HL-60/S4 treated with phorbol 12-myristate 13-acetate at 8.2 ng/mL for 4 days and 3 days (cell line): ENCODE measurements around the gene ANKDD1A.

Source experiments
- in situ Hi-C: fragments of 300-500 bp; cut with MboI; formaldehyde crosslinking; loops from 2 replicates; pipeline ENCODE4 v1.15.0; 2022; ENCODE audit warnings: low sequenced_read_pairs

Gene ANKDD1A

DNA sequence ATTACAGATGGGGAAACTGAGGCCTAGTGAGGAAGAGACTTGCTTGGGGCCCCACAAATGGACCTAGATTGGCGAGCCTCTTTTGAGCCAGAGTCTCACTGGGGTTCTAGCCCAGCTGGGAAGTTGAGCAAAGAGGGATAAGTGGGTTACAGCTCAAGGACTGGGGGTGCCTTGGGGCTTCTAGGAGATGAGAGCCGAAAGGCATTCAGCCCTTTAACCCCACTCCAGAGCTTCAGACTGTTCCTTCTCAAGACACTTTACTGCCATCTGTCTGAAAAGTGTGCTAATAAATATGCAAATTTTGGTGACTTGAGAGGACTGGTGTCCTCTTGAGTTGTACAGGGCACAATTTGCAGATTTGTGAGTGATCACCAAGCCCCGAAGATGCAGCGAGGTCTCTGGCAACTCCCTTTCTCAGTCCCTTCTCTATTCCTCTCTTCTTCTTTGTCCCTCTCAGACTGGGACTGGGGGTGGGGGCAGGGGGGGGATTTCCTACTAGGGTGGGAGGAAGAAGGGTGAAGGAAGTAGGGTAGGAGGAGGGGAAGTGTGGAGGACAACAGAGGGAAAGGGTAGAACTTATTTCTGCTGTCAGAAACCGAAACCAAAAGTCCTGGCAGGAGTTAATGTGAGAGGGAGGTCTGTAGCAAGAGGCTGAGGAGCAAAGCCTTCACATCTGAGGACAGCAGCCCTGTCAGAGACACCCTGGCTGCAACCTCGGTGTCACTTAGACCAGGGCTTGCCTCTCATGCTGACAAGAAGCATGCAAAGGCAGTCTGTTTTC, 16.2 kb upstream of the ANKDD1A start:
- in situ Hi-C loops, result loop anchor here (5.0 kb wide), 1 partner anchor 48 kb away; no protein-coding TSS in a partner anchor

DNA sequence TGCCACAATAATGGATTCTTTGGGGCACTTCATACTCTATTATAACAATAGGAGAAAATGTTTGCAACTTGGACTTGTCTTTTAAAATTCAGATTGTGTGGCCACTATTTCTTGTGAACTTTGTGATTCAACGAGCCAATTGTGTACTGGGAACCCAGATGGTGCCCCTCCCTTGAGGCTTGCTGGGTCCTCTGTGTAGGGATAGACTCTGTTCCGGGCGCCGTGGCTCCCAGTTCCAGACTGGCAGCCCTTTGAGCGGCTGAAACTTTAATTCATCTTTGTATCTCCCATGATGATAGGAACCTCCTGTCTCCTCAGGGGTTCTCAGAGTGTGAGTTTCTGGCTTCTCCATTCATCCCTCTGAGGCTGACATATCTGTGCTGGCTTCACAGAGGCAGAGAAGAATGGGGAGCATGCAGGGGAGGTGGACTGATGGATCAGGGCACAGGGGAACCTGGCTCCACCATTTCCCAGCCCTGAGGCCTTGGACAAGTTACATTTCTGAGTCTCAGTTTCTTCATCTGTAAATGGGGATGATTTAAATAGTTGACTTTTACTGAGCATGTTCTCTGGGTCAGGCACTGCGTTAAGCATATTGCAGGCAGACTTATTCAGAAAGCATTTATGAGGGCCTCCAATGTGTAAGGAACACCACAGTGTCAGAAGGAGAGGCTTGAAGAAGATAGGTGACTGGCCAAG, 15.2 kb upstream of the ANKDD1A start:
- in situ Hi-C loops, result loop anchor here (5.0 kb wide), 1 partner anchor 49 kb away; no protein-coding TSS in a partner anchor

DNA sequence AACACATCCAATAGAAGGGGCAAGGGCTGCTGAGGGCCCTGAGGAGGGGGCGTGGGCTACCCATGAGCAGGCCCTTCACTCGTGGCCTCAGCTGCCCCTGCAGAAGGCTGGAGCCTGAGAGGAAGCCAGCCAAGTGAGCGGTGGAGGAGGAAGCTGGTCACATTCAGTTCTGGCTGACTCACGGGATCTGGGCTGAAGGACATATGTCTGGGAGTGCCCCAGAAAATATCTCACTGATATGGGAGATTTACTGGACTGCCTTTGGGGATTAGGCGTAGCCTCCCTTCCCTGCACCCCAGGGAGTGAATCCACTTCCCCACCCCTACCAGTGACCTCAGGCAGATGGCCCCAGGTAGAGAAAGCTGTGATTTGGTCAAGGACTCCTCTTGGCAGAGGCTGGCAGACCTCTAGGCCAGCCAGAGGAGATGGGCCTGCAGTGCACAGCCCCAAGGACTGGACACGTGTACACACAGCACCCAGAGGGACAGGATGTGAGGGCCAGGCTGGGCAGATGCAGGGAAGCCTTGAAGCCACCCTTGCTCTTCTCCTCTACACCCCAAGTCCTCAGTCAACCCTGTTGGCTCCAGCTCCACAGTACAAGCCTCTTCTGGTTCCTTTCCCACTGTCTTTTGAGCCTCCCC, 14.2 kb upstream of the ANKDD1A start:
- in situ Hi-C loops, result loop anchor here (5.0 kb wide), 1 partner anchor 50 kb away; no protein-coding TSS in a partner anchor

DNA sequence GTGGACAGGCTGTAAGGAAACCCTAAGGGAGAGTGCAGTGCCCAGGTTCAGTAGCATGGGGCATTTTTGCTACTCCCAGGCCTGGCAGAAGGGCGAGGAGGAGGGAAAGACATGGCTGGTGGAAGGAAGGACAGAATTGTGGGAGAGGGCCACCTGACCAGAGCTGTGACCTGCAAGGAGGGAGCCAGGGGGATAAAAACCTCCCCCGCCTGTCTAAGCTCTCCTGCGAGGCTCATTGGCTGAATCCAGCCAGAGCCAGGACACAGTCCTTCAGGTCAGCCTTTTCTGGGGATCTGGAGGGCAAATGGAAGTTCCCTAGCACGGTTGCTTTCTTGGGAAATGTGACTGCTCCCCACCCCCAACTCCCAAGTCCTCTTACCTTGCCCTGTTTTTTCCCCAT, 13.3 kb upstream of the ANKDD1A start:
- in situ Hi-C loops, result loop anchor here (5.0 kb wide), 1 partner anchor 51 kb away; no protein-coding TSS in a partner anchor

DNA sequence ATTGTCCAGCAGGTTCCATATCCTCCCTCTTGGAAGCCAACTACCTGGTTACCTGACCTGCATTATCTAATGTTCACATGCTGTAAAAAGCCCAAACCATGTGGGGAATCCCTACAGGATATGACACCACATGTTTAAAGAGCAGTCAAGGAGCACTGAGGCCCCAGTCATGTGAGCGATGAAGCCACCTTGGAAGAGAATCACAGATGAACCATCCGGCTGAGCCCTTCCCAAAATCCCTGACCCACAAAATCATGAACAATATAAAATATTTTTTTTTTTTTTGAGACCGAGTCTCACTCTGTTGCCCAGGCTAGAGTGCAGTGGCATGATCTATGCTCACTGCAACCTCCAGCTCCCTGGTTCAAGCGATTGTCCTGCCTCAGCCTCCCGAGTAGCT, 10.6 kb upstream of the ANKDD1A start:
- in situ Hi-C loops, result loop anchor here (25.0 kb wide), 1 partner anchor 164 kb away; no protein-coding TSS in a partner anchor

DNA sequence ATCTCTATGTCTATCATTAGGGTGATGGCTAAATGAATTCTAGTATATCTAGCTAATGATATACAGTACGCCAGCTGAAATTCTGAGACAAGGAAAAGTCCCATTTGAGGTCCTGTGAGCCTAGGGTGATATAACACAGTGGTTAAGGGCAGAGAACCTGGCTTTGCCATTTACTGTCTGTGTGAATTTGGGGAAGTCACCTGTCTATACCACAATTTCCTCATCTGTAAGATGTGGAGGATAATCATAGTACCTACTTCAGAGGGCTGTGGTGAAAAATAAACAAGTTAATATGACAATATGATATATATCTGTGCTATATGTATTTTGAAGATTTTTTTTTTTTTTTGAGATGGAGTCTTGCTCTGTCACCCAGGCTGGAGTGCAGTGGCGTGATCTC, 9.8 kb upstream of the ANKDD1A start:
- in situ Hi-C loops, result loop anchor here (25.0 kb wide), 1 partner anchor 165 kb away; no protein-coding TSS in a partner anchor

DNA sequence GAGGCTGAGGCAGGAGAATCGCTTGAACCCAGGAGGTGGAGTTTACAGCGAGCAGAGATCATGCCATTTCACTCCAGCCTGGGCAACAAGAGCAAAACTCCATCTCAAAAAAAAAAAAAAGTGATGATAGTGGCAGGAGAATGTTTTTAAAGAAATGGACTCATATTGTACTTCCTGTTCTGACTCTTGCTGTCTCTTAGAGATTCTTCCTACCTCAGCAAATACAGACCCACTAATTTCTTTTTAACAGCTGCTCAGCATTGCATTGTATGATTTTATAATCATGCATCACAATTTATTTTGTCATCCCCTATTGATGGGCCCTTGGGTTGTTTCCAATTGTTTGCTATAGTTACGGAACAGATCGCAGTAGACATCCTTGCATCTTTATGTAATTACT, 8.8 kb upstream of the ANKDD1A start:
- in situ Hi-C loops, result loop anchor here (25.0 kb wide), 1 partner anchor 166 kb away; no protein-coding TSS in a partner anchor

DNA sequence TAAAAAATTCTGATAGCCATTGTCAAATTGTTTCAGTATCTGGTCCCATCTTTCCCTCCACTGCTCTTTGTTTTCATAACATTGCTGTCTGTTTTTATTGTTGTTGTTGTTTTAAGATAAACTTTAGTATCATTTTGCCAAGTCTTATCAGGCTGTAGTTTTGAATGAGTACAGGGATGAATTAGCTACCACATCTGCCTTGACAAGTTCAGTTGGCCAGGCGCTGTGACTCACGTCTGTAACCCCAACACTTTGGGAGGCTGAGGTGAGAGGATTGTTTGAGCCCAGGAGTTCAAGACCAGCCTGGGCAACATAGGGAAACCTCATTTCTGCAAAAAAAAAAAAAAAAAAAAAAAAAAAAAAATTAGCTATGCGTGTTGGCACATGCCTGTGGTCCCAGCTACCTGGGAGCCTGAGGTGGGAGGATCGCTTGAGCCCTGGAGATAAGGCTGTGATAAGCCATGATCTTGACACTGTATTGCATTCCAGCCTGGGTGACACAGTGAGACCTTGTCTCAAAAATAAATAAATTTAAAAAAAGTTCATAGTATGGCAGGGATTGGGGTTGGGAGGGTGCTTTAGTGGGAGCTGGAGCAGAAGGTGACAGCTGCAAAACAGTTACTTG, 8.3 kb upstream of the ANKDD1A start:
- in situ Hi-C loops, result loop anchor here (25.0 kb wide), 1 partner anchor 166 kb away; no protein-coding TSS in a partner anchor

DNA sequence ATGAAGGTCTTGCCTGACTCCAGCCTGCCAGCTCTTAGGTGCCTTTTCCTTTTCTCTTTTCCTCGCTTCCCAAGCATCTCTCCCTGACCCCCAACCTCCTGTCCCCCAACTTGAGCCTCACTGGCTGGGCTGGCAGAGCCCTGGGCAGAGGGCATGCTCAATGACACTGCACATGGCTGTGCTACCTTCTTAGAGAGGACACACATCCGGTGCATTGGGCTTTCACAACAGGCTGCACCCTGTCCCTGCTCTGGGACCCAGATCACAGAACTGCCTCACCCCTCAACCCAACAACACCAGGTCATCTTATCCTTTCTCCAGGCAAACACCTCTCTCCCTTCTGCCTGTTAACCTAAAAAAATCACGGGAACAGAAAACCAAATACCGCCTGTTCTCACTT, 7.5 kb upstream of the ANKDD1A start:
- in situ Hi-C loops, result loop anchor here (25.0 kb wide), 1 partner anchor 167 kb away; no protein-coding TSS in a partner anchor

DNA sequence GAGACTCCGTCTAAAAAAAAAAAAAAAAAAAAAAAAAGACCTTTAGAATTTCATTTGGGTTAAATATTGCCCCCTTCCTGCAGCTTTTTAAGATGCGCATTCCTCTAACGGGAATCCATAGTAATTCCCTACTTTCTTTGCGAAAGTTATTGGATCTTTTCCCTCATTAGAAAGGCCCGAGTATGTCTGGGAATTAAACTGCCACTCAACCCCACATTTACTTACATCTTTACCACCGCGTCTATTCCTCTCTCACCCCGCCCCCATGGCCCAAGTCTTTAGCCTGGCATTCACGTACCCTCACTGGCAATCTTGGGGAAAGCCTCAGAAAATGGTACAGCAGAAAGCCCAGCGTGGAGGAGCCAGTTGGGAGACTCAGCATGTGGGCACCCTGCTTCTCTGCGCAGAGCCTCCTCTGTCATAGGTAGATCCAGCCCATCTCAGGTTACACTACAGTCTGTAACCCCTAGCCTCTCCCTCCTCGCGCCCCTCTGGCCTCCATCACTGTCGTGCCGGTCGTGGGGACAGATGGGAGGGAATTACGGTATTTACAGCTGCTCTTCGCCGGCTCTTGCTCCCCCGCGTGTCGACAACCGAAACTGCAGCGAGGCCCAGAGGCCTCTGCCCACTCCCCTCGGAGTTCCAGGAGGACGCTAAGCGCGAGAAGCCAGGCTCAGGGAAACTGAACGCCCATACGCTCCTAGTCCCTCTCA, 6.4 kb upstream of the ANKDD1A start:
- in situ Hi-C loops, result loop anchor here (25.0 kb wide), 1 partner anchor 168 kb away; no protein-coding TSS in a partner anchor

DNA sequence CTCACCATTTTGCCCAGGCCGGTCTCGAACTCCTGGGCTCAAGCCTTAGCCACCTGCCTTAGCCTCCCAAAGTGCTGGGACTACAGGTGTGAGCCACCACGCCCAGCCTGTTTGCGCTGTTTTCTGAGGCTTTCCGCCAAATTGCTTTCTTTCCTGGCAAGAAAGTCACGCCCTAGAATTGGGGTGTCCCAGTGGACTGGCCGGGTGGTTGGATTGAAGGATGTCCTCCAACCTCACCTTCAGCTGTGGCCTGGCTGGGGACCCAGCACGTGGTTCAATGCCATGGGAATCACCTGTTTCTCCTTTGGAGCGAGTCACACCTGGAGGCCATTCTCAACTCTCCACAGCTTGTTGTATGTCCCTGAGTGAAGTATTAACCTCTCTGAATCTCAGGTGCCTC, 5.8 kb upstream of the ANKDD1A start:
- in situ Hi-C loops, result loop anchor here (25.0 kb wide), 1 partner anchor 169 kb away; no protein-coding TSS in a partner anchor

DNA sequence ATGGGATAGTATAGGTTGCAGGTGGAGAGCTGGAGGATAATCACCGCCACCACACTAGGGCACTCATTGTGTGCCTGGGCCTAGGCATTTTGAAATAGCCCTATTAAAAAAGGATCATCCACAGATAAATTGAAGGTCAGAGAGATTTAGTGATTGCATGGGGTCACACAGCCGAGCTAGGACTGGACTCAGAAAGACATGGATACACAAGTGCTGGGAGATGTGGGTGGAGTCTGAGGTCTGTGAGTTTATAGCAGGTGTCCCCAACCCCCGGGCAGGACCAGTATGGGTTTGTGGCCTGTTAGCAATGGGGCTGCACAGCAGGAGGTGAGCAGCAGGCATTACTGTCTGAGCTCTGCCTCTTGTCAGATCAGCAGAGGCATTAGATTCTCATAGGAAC, 5.3 kb upstream of the ANKDD1A start:
- in situ Hi-C loops, result loop anchor here (25.0 kb wide), 1 partner anchor 169 kb away; no protein-coding TSS in a partner anchor

DNA sequence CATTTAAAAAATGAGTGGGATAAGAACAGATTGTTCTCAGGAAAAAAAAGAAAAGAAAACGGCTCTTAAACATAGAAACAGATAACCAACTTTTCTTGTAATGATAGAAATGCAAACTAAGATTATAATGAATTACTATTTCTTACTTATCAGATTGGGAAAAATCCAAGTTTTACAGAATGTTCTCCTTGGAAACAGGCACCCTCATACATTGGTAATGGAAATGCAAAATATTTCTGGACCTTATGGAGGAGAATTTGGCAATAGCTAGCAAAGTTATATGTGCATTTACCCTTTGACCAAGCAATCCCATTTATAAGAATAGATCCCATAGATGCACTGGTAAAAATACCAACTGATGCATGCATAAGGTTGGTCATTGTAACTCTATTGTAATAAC, 3.7 kb upstream of the ANKDD1A start:
- in situ Hi-C loops, result loop anchor here (25.0 kb wide), 1 partner anchor 171 kb away; no protein-coding TSS in a partner anchor

DNA sequence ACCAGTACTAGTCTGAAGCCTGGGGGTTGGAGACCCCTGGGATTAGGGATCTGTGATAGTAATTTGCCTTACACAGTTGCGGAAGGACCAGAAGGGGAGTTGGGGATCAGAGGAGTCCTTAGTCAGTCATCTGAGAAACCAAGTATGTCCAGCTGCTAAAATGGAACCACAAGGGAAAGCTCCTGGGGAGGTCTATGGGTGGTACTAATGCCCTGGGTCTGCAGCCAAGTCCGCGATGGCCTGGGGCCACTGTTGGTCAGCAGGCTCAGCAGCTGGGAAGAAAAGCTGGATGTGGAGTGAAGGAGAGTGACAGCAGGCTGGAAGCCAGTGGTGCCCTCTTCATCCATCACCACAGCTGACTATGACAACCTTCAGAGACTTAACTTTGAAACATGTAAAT, 2.2 kb upstream of the ANKDD1A start:
- in situ Hi-C loops, result loop anchor here (25.0 kb wide), 1 partner anchor 172 kb away; no protein-coding TSS in a partner anchor

DNA sequence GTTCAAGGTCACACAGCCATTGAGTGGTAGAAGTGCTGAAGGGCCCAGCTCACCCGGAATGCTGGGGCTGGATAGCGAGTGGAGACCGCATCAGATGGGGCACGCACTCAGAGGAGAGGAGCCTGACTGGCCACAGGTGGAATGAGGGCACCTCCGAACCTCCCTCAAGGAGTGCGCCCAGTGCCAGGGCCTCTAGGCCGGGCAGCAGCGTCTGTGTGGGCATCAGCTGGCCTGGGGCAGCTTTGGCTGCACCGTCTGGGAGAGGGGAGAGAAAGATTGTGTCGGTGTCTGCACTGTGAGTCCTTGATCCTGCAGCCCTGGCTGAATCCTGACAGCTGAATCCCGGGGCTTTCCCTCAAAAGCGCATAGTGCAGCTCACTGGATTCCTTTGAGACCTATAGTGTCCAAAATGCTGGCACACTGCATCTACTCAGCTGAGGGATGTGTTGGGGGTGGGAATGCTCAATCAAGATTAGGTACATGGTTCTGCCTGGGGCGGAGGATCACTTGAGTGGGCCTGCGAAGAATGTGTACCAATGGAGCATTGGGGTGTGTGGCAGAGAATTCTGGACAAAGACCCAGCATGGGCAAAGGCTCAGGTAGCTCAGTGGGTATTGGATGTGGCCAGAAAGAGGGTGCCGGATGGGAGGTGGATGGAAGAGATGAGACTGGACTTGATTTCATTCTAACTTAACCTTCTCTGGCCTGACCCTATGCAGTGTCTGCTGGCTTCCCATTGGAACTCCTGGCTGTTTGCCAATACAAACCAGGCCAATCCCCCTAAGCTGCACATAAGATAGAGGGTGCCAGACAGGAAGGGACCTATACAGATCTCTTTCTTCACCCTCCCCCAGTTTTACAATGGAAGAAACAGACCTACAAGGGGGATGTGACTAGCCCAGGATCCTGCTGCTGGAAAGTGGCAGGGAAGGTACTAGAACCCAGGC, 950 bp downstream of the ANKDD1A start:
- in situ Hi-C loops, result loop anchor here (25.0 kb wide), 1 partner anchor 175 kb away; no protein-coding TSS in a partner anchor

DNA sequence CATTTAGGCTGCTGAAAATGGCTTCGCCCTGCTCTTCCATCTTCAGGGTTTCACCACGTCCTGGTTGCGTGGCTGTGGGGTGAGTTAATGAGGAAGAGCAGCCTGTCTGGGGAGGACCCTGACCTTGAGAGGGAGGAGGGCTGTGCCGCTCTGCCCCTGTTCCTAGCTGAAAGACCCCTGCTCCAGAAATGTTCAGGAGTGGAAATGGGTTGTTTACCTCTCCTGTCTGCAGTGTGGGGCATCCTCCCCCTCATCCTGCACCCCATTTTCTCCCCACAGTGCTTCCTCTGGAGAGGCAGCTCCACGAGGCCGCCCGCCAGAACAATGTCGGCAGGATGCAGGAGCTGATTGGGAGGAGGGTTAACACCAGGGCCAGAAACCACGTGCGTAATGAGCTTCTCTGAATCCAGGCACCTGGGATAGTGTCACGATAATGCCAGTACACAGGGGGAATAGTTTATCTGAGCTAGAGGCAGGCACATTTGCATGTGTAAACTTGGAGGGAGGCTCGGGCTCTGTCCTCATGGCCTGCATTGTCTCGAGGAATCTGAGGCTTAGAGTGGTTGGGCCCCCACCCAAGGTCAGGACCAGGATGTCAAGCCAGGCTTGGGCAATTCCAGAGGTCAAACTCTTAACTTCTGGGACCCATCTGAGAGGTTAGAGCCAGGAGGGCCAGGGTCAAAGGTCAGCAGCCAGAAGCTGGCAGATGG, 4.0 kb downstream of the ANKDD1A start:
- in situ Hi-C loops, result loop anchor here (25.0 kb wide), 1 partner anchor 178 kb away; no protein-coding TSS in a partner anchor

DNA sequence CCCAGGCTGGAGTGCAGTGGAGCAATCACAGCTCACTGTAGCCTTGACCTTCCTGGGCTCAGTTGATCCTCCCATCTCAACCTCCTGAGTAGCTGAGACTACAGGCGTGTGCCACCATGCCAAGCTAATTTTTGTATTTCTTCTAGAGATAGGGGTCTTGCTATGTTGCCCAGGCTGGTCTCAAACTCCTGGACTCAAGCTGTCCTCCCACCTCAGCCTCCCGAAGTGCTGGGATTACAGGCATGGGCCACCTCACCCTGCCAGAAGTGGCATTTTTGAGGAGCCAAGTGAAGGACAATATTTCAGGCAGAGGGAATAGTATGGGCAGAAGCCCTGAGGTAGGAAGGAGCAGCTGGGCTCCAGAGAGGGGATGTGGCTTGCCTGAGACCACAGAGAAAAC, 4.7 kb downstream of the ANKDD1A start:
- in situ Hi-C loops, result loop anchor here (25.0 kb wide), 1 partner anchor 179 kb away; no protein-coding TSS in a partner anchor

DNA sequence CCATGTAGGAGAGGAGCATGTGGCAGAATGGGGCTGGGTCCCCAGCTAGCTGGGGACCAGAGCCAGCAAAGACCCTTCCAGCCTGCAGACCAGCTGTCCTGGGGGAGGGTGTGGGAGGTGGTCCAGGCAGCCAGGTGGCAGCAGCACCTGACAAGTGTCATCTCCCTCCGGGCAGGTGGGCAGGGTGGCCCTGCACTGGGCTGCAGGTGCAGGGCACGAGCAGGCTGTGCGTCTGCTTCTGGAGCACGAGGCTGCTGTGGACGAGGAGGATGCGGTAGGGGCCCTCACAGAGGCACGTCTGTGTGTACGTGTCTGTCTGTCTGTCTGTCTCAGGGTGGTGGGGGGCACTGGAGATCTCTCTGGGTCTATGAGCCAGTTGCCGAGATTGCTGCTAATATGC, 5.5 kb downstream of the ANKDD1A start:
- in situ Hi-C loops, result loop anchor here (25.0 kb wide), 1 partner anchor 180 kb away; no protein-coding TSS in a partner anchor
